Smooth muscle cell of trachea (primary cell): ENCODE results near the gene VARS1. TPM values are rescaled to one million over a fixed set of nuclear protein-coding genes. Genes with fewer than 3 reads are reported as not detected.

Experiments used
- total RNA-seq: library from RNA; depleted of rRNA; stranded (reverse); fragments of >200 nt; gene quantifications from 2 replicates; pipeline ENCODE4 v1.2.1, GENCODE V29; 2014

The VARS1 gene
- 60.0 and 75.2 TPM in 2 replicates for total RNA-seq

GRCh38 chr6:31795616-31796298 lies at the start of gene VARS1:
TSS of gene VARS1 (minus strand) at chr6:31795752. CDS start at chr6:31795217, 535 bp downstream.

GRCh38 chr6:31827286-31828079 lies 31.9 kb upstream of the VARS1 start, which contains the start of gene HSPA1B:
TSS of gene HSPA1B (plus strand) at chr6:31827738. CDS start at chr6:31827951, 213 bp downstream.

GRCh38 chr6:31815025-31815838 lies 19.7 kb upstream of the VARS1 start, which contains the start of the genes HSPA1A and HSPA1L:
TSS of gene HSPA1A (plus strand) at chr6:31815543. CDS start at chr6:31815757, 214 bp downstream.
TSS of gene HSPA1L (minus strand) at chr6:31815283. CDS start at chr6:31811972, 3,311 bp downstream.

DNA sequence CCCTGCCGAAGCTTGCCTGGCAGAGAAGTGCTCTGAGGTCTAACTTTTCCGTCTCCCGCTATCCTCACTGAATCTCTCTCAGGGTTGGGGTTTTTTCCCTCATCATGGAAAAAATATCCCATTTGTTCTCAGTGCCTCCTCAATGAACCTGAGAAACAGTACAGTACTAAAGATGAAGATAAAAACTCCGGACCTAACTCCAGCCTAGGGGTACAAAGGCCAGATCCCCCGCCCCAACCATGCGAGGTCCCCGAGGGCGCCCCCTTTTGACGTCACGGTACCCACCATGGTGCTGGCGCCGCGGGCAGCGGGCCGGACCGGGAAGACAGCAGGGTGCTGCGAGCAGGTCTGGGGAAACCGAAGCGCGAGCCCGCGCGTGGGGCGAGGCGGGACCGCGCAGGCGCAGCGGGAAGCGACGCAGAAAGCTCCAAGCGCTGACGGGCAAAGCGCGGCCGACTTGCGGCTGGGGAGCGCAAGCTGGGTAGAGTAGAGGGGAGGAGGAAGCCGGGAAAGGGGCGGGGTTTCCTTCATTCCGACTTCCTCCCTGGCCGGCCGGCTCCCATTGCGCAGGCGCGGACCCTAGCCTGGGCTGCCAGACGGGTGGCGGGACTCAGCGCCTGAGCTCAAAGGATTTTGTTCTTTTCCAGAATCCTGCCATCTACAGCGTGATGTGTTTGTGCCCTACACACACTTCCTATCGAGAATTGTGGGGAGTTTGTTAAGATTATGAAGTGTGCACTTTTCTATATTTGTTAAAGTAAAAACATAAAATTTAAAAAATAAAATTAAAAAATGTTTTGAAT lies 11.1 kb upstream of the VARS1 start, which contains the start of gene LSM2:
LSM2 (minus strand) TSS at position 497 of the 803 bp plus-strand sequence; CDS start at position 288, 209 bp downstream.

GRCh38 chr6:31776989-31777666 lies 18.4 kb downstream of the VARS1 start, which contains the start of gene VWA7:
TSS of gene VWA7 (minus strand) at chr6:31777328. CDS start at chr6:31776779, 549 bp downstream.

GRCh38 chr6:31762356-31762755 lies 33.2 kb downstream of the VARS1 start, which contains the start of gene SAPCD1:
TSS of gene SAPCD1 (plus strand) at chr6:31762656. CDS start at chr6:31763055, 399 bp downstream.

Other genes with a start within 250 kb of the VARS1 start
- gene ATP6V1G2, start 249.1 kb downstream of the VARS1 start, total RNA-seq, result 5.5 and 5.7 TPM in 2 replicates
- 23.3 and 41.0 TPM in 2 replicates for gene NFKBIL1, start 248.1 kb downstream of the VARS1 start, total RNA-seq
- gene LTA, start 223.5 kb downstream of the VARS1 start, total RNA-seq, result not detected in 2 replicates
- not detected in 2 replicates for gene TNF, start 220.2 kb downstream of the VARS1 start, total RNA-seq
- gene LTB, start 213.3 kb downstream of the VARS1 start, total RNA-seq, result not detected in 2 replicates
- gene LST1, start 209.5 kb downstream of the VARS1 start, total RNA-seq, result not detected in 2 replicates
- gene NCR3, start 202.7 kb downstream of the VARS1 start, total RNA-seq, result not detected in 2 replicates
- gene AIF1, start 180.5 kb downstream of the VARS1 start, total RNA-seq, result not detected in 2 replicates
- gene PRRC2A, start 175.0 kb downstream of the VARS1 start, total RNA-seq, result 46.6 and 50.6 TPM in 2 replicates
- gene BAG6, start 143.1 kb downstream of the VARS1 start, total RNA-seq, result 171 and 206 TPM in 2 replicates
- gene APOM, start 139.9 kb downstream of the VARS1 start, total RNA-seq, result 1.0 and 1.3 TPM in 2 replicates
- 21.7 and 24.8 TPM in 2 replicates for gene C6orf47, start 135.0 kb downstream of the VARS1 start, total RNA-seq
- gene GPANK1, start 130.8 kb downstream of the VARS1 start, total RNA-seq, result 13.2 and 20.9 TPM in 2 replicates
- 112 and 124 TPM in 2 replicates for gene CSNK2B, start 129.7 kb downstream of the VARS1 start, total RNA-seq
- 3.2 and 3.8 TPM in 2 replicates for gene LY6G5B, start 125.8 kb downstream of the VARS1 start, total RNA-seq
- 0.66 and 0.73 TPM in 2 replicates for gene LY6G5C, start 114.7 kb downstream of the VARS1 start, total RNA-seq
- gene ABHD16A, start 92.4 kb downstream of the VARS1 start, total RNA-seq, result 47.6 and 58.2 TPM in 2 replicates
- not detected in 2 replicates for gene LY6G6F, start 88.9 kb downstream of the VARS1 start, total RNA-seq
- not detected in 2 replicates for gene LY6G6D, start 80.4 kb downstream of the VARS1 start, total RNA-seq
- gene LY6G6C, start 74.0 kb downstream of the VARS1 start, total RNA-seq, result not detected in 2 replicates
- not detected in 2 replicates for gene MPIG6B, start 72.4 kb downstream of the VARS1 start, total RNA-seq
- 93.8 and 161 TPM in 2 replicates for gene DDAH2, start 66.5 kb downstream of the VARS1 start, total RNA-seq
- 662 and 1,073 TPM in 2 replicates for gene CLIC1, start 59.2 kb downstream of the VARS1 start, total RNA-seq
- 5.8 and 15.9 TPM in 2 replicates for gene MSH5, start 55.7 kb downstream of the VARS1 start, total RNA-seq
- 1.3 and 1.9 TPM in 2 replicates for gene SAPCD1, start 33.1 kb downstream of the VARS1 start, total RNA-seq
- 0.50 and 1.2 TPM in 2 replicates for gene VWA7, start 18.4 kb downstream of the VARS1 start, total RNA-seq
- 19.4 and 39.1 TPM in 2 replicates for gene LSM2, start 11.2 kb upstream of the VARS1 start, total RNA-seq
- 1.5 TPM in 2 replicates for gene HSPA1L, start 19.5 kb upstream of the VARS1 start, total RNA-seq
- 98.0 and 168 TPM in 2 replicates for gene HSPA1A, start 19.8 kb upstream of the VARS1 start, total RNA-seq
- 140 and 202 TPM in 2 replicates for gene HSPA1B, start 32.0 kb upstream of the VARS1 start, total RNA-seq
- 80.6 and 120 TPM in 2 replicates for gene NEU1, start 67.1 kb upstream of the VARS1 start, total RNA-seq
- 0.17 TPM in 1 of 2 replicates, not detected in the other for gene SLC44A4, start 83.2 kb upstream of the VARS1 start, total RNA-seq
- 62.0 and 93.5 TPM in 2 replicates for gene EHMT2, start 101.9 kb upstream of the VARS1 start, total RNA-seq
- gene ZBTB12, start 106.3 kb upstream of the VARS1 start, total RNA-seq, result 3.8 and 9.8 TPM in 2 replicates
- 2.8 and 13.1 TPM in 2 replicates for gene C2, start 132.0 kb upstream of the VARS1 start, total RNA-seq
- gene CFB, start 150.3 kb upstream of the VARS1 start, total RNA-seq, result 24.1 and 45.0 TPM in 2 replicates
- 108 and 168 TPM in 2 replicates for gene NELFE, start 163.2 kb upstream of the VARS1 start, total RNA-seq
- 57.7 and 89.3 TPM in 2 replicates for gene SKIC2, start 163.4 kb upstream of the VARS1 start, total RNA-seq
- gene DXO, start 176.4 kb upstream of the VARS1 start, total RNA-seq, result 12.8 and 15.1 TPM in 2 replicates
- gene C4A, start 186.3 kb upstream of the VARS1 start, total RNA-seq, result 4.1 and 11.6 TPM in 2 replicates
- 6.4 and 6.8 TPM in 2 replicates for gene C4B, start 219.0 kb upstream of the VARS1 start, total RNA-seq
- gene CYP21A2, start 242.7 kb upstream of the VARS1 start, total RNA-seq, result 0.17 and 0.44 TPM in 2 replicates